Fibroblast of skin of right biceps (primary cell): ENCODE results near the gene URI1.
"Not testable (repeated sequence)": the region's sequence is repeated elsewhere in the genome, so short reads cannot be mapped to it uniquely, and the experiment has no call there.

ENCODE experiments used
- DNase-seq: peaks from one replicate; pipeline ENCODE4 v3.0.0-alpha.2; 2013

Gene URI1

GRCh38 chr19:29943615-29944014 lies 1.6 kb downstream of the URI1 start:
- DNase-seq, result peak; percentile 12

DNA sequence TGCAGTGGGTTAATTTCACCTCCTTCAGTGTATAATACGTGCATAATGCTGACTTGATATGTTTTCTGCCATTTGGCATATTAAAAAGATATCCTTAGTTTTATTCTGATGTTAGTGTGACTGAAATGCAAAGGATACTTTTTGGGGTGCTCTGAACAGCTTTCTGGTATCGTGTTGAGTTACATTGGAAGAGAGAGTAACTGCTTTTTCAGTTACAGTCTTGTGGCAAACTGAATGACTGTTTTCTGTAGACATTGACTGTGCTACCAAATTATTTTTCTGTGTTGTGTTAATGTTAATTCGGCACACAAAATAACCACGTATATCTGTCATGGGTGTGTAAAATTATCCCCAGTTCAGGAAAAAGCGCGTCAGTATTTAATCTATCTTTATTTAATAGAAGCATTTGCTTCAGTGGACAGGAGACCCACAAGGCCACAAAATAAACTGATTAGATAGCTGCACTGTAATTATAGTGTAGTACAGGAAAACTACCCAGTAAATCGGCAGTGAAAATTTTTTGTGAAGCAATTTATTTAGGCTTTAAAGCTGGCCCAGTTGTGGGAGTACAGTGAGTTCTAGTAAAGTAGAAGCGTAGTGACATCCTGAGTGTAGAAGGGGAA lies 2.5 kb downstream of the URI1 start:
- no peak for DNase-seq

GRCh38 chr19:29945017-29945416 lies 3.0 kb downstream of the URI1 start:
- no peak for DNase-seq

DNA sequence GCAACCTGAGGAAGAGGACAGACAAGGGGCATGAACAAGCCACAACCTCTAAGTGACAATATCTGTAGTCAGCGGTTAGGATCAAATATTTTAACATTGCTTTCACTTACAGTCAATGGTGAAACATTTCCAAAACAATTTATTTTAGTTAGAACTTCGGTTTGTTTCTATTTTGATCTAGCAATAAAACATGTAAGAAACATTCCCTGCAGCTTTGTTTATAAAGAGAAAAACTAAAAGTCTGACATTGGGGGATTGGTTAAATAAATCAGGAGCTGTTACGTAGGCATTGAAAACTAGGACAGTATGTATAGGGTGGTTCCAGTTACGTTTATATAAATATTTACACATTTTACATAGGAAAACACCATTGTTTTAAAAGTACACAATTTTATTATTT lies 3.4 kb downstream of the URI1 start:
- peak; percentile 7 for DNase-seq

DNA sequence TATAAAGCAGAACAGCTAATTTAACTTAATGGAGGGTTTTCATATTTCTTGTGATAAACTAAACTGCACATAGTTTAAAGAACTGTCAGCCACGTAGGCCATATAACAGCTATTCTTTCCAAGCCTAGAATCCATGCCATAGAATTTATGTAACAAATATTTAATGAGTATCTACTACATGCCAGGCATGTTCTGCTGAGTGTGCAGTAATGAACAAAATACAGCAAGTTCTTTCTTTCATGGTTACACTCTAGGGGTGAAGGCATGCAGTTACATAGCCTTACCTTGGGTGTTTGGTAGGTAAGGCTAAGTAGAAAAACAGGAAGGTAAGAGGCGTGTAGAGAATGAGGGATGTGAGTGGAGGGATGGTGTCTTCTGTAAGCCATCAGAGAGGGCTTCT lies 4.6 kb downstream of the URI1 start:
- peak; percentile 10 for DNase-seq

- DNase-seq, result no peak
Observed at GRCh38 chr19:29947871-29948270, 5.8 kb downstream of the URI1 start.

DNA sequence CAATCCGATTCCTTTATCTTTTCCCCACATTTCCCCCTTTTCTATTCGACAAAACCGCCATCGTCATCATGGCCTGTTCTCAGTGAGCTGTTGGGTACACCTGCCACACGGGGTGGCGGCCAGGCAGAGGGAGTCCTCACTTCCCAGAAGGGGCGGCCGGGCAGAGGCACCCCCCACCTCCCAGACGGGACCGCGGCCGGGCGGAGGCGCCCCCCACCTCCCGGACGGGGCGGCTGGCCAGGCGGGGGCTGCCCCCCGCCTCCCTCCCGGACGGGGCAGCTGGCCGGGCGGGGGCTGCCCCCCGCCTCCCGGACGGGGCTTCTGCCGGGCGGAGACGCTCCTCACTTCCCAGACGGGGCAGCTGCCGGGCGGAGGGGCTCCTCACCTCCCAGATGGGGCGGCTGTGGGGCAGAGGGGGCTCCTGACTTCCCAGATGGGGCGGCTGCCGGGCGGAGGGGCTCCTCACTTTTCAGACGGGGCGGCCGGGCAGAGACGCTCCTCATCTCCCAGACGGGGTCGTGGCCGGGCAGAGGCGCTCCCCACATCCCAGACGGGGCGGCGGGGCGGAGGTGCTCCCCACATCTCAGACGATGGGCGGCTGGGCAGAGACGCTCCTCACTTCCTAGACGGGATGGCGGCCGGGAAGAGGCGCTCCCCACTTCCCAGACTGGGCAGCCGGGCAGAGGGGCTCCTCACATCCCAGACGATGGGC lies 6.9 kb downstream of the URI1 start:
- not testable (repeated sequence) for DNase-seq

GRCh38 chr19:29952177-29952576 lies 10.1 kb downstream of the URI1 start:
- peak; percentile 18 for DNase-seq

GRCh38 chr19:29952646-29953045 lies 10.6 kb downstream of the URI1 start:
- DNase-seq, result no peak

GRCh38 chr19:29953352-29954247 lies 11.6 kb downstream of the URI1 start:
- DNase-seq, result no peak

DNA sequence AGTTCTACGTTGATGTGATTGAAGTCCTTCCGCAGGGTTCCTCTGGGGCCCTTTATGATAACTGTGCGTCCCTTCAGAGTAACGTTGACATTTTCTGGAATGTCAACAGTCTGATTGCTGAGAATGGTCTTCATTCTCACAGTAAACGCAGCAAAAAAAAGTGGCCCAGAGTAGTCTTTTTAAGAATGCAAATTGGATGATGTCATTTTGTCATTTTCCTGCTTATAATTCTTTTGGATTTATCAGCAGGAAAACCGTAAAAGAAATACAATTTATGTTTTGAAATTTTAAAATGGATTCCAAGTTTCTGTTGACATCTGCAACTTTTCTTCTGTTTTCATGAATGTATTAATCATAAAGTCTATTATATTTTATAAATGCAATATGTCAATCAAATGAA lies 14.8 kb downstream of the URI1 start:
- no peak for DNase-seq

- DNase-seq, result no peak
Observed at GRCh38 chr19:29961311-29961710, 19.3 kb downstream of the URI1 start.

DNA sequence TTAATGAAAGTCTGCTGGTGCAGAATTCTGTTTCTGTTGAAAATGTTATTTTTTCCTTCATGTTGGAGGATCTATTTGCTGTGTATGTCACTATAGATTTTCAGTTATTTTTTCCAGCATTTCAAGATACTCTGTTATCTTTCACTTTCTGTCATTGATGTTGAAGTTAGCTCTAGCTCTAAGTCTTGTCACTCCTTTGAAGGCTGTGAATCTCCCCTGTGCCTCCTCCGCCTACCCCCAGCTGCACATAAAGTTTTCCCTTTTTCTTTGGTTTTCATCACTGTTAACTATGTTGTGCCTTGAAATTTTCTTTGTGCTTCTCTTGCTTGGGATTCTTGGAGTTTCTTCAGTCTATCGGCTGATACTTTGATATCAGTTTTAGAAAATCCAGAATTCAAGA lies 20.8 kb downstream of the URI1 start:
- no peak for DNase-seq

DNA sequence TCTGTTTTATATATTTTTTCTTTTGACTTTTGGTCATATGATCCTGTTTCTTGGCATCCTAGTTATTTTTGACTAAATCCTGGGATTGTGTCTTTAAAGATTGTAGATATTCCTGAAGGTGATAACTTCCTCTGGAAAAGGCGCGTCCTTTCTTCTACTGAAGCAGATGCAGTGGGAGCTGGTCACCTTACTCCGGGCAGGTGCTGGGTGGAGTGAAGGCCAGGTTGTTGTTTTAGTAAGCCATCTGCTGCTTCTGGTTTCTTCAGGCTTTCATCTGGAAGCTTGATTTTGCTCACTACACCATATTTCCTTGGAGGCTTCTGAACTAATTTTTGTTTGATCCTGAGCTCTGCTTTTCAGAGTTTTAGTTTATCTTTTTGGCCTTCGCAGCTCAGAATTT lies 21.5 kb downstream of the URI1 start:
- DNase-seq, result no peak

- no peak for DNase-seq
Observed at GRCh38 chr19:29964171-29964570, 22.1 kb downstream of the URI1 start.

GRCh38 chr19:29965492-29965891 lies 23.5 kb downstream of the URI1 start:
- peak; percentile 80 for DNase-seq

GRCh38 chr19:29966142-29966541 lies 24.1 kb downstream of the URI1 start:
- DNase-seq, result not testable (repeated sequence)

DNA sequence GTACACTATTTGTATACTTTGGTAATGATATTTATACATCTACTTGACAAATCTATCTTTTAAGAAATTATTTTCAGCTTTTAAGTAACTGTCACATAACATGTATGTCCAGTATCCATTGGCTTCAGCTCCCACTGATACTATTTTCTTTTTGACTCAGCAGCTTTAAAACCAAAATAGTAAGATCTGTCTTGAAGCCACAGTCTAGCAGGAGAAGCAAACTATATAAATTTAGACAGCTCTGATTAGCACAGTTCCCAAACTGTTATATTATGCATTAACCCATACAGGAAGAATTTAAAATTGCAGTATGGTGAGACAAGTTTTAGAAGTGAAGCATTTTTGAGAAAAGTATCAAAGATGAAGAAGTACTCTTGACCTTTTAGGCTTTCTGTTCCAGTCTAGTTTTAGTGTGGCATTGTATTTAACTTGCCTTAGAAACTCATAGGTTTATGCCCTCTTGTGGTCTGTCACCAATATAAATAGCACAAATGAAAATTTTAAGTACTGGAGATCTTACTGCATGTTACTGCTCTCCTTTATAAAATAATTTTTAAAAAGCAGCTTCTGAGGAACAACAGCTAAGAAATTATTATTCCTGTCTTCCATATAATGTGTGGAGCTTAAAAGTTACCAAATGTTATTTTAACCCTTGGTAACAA lies 24.7 kb downstream of the URI1 start:
- peak; percentile 12 for DNase-seq

DNA sequence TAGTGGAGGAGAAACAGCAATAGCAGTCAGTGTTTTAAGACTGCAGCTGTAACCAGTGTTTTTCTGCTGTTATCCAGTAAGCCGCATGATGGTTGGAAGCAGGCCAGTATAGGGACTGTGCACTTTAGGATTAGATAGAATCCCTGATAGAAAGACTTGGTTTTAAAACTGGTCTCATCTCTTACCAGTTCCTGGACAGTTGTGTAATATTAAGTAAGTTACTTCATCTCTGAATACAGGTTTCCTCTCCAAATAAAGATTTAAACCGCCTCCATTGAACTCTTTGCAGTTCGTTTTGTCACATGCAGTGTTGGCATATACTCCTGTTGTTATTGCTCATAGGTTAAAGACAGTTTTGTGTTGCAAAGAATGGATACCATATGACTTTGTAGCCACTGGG lies 25.6 kb downstream of the URI1 start:
- DNase-seq, result peak; percentile 11

DNA sequence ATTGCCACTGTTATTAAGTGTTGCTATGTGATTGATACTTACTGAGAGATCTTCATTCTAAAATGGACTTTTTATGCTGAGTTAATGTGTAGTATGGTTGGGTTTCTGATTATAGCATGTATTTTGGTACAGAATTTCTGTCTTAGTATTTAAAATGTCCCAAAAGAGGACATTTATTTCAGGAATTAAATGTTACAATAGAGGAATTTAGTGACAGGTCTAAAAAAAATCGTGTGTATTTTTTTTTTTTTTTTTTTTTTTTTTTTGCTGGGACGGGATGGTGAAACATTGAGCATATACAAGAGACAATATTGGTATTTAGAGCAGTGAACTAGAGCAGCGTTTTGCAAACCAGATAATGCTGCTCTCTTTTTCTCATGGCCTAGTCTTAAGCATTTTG lies 27.9 kb downstream of the URI1 start:
- no peak for DNase-seq

DNA sequence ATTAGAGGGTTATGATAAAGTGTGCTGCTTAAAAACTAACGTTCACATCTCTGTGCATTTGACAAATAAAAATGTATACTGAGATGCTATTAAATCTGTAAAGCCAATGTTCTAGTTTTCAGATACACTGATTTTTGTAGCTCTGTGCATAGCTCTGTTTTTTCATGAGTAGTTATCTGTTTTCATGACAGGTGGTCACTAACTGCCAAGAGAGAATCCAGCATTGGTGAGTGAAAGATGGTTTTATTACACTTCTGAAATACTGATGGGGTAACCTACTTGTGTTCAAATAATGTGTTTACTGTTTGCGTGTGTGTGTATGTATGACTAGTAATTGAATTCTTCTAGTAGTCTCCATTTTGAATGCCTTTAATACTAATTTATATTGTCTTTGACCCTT lies 29.0 kb downstream of the URI1 start:
- DNase-seq, result no peak

GRCh38 chr19:29971648-29972047 lies 29.6 kb downstream of the URI1 start:
- no peak for DNase-seq

DNA sequence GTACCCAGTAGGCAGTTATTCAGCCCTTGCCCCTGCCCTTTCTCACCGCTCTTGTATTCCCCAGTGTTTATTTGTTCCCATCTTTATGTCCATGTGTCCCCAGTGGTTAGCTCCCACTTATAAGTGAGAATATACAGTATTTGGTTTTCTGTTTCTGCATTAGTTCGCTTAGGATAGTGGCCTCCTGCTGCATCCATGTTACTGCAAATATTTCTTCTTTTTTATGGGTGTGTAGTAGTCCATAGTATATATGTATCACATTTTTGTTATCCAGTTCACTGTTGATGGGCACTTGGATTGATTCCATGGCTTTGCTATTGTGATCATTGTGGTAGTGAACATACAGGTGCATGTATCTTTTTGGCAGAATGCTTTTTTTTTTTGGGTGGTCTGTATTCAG lies 32.7 kb downstream of the URI1 start:
- no peak for DNase-seq
